Measurements from ENCODE around the gene INSR.
"Not testable (repeated sequence)": the region's sequence is repeated elsewhere in the genome, so short reads cannot be mapped to it uniquely, and the experiment has no call there.

The INSR gene

GRCh38 chr19:7258041-7258839 is 36.0 kb downstream of the INSR start:
- DNase-seq (ENCODE audit: low spot score), result no peak

- peak; percentile 63 for DNase-seq (ENCODE audit: low spot score)
Observed at GRCh38 chr19:7257148-7258040, 36.8 kb downstream of the INSR start.

GRCh38 chr19:7255631-7256030 is 38.6 kb downstream of the INSR start:
- DNase-seq (ENCODE audit: low spot score), result no peak

GRCh38 chr19:7255119-7255518 is 39.1 kb downstream of the INSR start:
- DNase-seq (ENCODE audit: low spot score), result no peak

GRCh38 chr19:7254590-7254989 is 39.6 kb downstream of the INSR start:
- peak; percentile 67 for DNase-seq (ENCODE audit: low spot score)

GRCh38 chr19:7252364-7252763 is 41.9 kb downstream of the INSR start:
- DNase-seq (ENCODE audit: low spot score), result no peak

GRCh38 chr19:7251494-7251893 is 42.7 kb downstream of the INSR start:
- DNase-seq (ENCODE audit: low spot score), result no peak

GRCh38 chr19:7250951-7251350 is 43.3 kb downstream of the INSR start:
- no peak for DNase-seq (ENCODE audit: low spot score)

- DNase-seq (ENCODE audit: low spot score), result no peak
Observed at GRCh38 chr19:7250057-7250596, 44.1 kb downstream of the INSR start.

GRCh38 chr19:7247155-7247554 is 47.1 kb downstream of the INSR start:
- peak; percentile 37 for DNase-seq (ENCODE audit: low spot score)

- DNase-seq (ENCODE audit: low spot score), result no peak
Observed at GRCh38 chr19:7246601-7247000, 47.6 kb downstream of the INSR start.

GRCh38 chr19:7242601-7243258 is 51.5 kb downstream of the INSR start:
- DNase-seq (ENCODE audit: low spot score), result no peak

- no peak for DNase-seq (ENCODE audit: low spot score)
Observed at GRCh38 chr19:7238051-7238450, 56.2 kb downstream of the INSR start.

GRCh38 chr19:7236153-7236552 is 58.1 kb downstream of the INSR start:
- DNase-seq (ENCODE audit: low spot score), result no peak

- DNase-seq (ENCODE audit: low spot score), result no peak
Observed at GRCh38 chr19:7230826-7231225, 63.4 kb downstream of the INSR start.

GRCh38 chr19:7229735-7230134 is 64.5 kb downstream of the INSR start:
- DNase-seq (ENCODE audit: low spot score), result no peak

GRCh38 chr19:7228935-7229541 is 65.2 kb downstream of the INSR start:
- DNase-seq (ENCODE audit: low spot score), result no peak

- no peak for DNase-seq (ENCODE audit: low spot score)
Observed at GRCh38 chr19:7227735-7228134, 66.5 kb downstream of the INSR start.

- DNase-seq (ENCODE audit: low spot score), result not testable (repeated sequence)
Observed at GRCh38 chr19:7227149-7227548, 67.1 kb downstream of the INSR start.

GRCh38 chr19:7226739-7227138 is 67.5 kb downstream of the INSR start:
- no peak for DNase-seq (ENCODE audit: low spot score)

GRCh38 chr19:7225741-7226140 is 68.5 kb downstream of the INSR start:
- DNase-seq (ENCODE audit: low spot score), result no peak

GRCh38 chr19:7224995-7225394 is 69.2 kb downstream of the INSR start:
- no peak for DNase-seq (ENCODE audit: low spot score)

Data from kidney tubule cell (primary cell).